ENCODE data around the gene TSEN2. TPM values are rescaled to one million over a fixed set of nuclear protein-coding genes. Genes with fewer than 3 reads are reported as not detected.

TSEN2 gene
- total and polyA plus RNA-seq, 10 of the 15 experiments (the other 5 are each of a cell fraction or from before 2014, with no cell fraction given) = 17.7 to 32.3 (median 24.3) TPM

DNA sequence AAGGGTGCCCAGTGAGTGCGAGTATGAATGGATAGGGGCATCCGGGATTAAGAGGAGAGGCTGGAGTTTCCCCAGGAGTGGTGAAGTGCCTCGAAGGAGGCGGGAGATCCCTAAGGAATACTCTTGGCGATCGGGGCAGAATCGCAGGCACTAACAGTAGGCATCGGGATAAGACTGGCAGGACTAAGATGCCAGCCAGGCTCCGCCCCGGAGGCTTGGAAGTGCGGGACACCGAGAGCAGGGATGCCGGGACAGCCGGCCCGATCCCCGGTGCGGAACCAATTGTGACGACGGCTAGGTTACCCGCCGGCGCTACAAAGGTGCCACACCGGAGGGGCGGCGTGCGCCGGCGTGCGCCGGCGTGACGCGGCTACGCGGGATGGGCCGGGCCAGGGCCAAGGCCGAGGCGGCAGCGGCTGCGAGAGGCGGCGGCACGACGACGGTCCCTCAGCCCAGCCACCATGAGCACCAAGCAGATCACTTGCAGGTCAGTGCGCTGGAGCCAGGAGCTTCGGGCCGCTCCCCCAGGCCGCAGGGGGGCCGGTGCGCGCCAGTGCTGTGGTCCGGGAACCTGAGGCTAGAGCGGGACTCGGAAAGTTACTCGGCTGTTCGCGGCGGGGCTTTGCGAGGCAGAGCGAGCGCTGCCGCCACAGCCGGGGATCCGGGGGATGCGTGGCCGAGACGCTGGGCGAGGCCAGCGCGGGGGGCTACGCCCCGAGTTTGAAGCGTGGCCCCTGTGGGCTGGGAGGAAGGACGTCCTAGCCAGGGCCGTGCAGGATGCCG, 72.6 kb downstream of the TSEN2 start, which contains the start of gene MKRN2 (continued):
- TF ChIP-seq, protein P1, sequence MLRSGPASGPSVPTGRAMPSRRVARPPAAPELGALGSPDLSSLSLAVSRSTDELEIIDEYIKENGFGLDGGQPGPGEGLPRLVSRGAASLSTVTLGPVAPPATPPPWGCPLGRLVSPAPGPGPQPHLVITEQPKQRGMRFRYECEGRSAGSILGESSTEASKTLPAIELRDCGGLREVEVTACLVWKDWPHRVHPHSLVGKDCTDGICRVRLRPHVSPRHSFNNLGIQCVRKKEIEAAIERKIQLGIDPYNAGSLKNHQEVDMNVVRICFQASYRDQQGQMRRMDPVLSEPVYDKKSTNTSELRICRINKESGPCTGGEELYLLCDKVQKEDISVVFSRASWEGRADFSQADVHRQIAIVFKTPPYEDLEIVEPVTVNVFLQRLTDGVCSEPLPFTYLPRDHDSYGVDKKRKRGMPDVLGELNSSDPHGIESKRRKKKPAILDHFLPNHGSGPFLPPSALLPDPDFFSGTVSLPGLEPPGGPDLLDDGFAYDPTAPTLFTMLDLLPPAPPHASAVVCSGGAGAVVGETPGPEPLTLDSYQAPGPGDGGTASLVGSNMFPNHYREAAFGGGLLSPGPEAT (IDR thresholded peaks at IDR 0.05; ENCODE audit: low read depth) = peak; percentile 89
- TF ChIP-seq ZNF687 (IDR thresholded peaks at IDR 0.05) (peak; percentile 95), EZH2 (IDR thresholded peaks at IDR 0.05; ENCODE audit: borderline replicate concordance, control insufficient read depth, low read depth, low read length) (no peak), YBX1 (IDR thresholded peaks at IDR 0.05) (no peak), ZNF622 (IDR thresholded peaks at IDR 0.05) (no peak), POLR2AphosphoS2 (IDR thresholded peaks at IDR 0.05; ENCODE audit: low read depth, low read length) (peak; percentile 91), MEF2B (IDR thresholded peaks at IDR 0.05; ENCODE audit: partially characterized antibody, poor library complexity, severe bottlenecking) (no peak), POU2F2 (IDR thresholded peaks at IDR 0.05; ENCODE audit: borderline replicate concordance, low read depth, low read length) (no peak; the same call in 2 of the 3 replicates), CEBPB (IDR thresholded peaks at IDR 0.05; ENCODE audit: borderline replicate concordance in 1 of 2, low read depth in 2 of 2, low read length in 2 of 2) (no peak), NRF1 (conservative IDR thresholded peaks at IDR 0.05; ENCODE audit: low read depth, low read length) (peak; percentile 26; the same call in 1 of the 2 replicates), ZBED1 (IDR thresholded peaks at IDR 0.05; ENCODE audit: borderline replicate concordance) (no peak), NFYA (IDR thresholded peaks at IDR 0.05; ENCODE audit: borderline replicate concordance, low read depth, low read length) (no peak)
- TF ChIP-seq, protein P2, sequence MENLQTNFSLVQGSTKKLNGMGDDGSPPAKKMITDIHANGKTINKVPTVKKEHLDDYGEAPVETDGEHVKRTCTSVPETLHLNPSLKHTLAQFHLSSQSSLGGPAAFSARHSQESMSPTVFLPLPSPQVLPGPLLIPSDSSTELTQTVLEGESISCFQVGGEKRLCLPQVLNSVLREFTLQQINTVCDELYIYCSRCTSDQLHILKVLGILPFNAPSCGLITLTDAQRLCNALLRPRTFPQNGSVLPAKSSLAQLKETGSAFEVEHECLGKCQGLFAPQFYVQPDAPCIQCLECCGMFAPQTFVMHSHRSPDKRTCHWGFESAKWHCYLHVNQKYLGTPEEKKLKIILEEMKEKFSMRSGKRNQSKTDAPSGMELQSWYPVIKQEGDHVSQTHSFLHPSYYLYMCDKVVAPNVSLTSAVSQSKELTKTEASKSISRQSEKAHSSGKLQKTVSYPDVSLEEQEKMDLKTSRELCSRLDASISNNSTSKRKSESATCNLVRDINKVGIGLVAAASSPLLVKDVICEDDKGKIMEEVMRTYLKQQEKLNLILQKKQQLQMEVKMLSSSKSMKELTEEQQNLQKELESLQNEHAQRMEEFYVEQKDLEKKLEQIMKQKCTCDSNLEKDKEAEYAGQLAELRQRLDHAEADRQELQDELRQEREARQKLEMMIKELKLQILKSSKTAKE (IDR thresholded peaks at IDR 0.05; ENCODE audit: low read depth, poor library complexity, severe bottlenecking) = no peak
- TF ChIP-seq, protein P3, sequence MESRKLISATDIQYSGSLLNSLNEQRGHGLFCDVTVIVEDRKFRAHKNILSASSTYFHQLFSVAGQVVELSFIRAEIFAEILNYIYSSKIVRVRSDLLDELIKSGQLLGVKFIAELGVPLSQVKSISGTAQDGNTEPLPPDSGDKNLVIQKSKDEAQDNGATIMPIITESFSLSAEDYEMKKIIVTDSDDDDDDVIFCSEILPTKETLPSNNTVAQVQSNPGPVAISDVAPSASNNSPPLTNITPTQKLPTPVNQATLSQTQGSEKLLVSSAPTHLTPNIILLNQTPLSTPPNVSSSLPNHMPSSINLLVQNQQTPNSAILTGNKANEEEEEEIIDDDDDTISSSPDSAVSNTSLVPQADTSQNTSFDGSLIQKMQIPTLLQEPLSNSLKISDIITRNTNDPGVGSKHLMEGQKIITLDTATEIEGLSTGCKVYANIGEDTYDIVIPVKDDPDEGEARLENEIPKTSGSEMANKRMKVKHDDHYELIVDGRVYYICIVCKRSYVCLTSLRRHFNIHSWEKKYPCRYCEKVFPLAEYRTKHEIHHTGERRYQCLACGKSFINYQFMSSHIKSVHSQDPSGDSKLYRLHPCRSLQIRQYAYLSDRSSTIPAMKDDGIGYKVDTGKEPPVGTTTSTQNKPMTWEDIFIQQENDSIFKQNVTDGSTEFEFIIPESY (IDR thresholded peaks at IDR 0.05) = no peak
- TF ChIP-seq, protein P4, sequence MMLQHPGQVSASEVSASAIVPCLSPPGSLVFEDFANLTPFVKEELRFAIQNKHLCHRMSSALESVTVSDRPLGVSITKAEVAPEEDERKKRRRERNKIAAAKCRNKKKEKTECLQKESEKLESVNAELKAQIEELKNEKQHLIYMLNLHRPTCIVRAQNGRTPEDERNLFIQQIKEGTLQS (IDR thresholded peaks at IDR 0.05; ENCODE audit: borderline replicate concordance, extremely low read depth, low read depth, low read length) = no peak
